ENCODE results near the gene CD44.
A peak's percentile ranks its signal among the peaks of the same experiment; 100 is the strongest.

The CD44 gene

DNA sequence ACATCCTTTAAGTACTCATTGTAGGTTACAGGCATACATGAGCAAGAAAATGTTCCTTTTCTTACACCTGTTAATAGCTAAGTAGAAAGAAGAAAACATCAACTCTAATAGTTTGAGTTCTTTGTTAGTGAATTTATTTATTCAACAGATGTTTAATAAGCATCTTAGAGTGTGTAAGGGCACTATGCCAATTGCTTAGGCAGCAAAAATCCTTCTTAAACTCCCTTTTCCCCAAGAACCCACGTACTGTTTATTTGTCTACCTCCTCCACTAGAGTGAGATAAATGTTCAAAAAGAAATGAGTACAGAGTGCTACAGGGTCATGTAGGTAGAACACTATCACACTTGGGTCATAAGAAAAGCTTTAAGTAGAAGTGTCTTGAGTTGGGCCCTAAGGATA, 131.4 kb downstream of the CD44 start:
- no peak for DNase-seq

DNA sequence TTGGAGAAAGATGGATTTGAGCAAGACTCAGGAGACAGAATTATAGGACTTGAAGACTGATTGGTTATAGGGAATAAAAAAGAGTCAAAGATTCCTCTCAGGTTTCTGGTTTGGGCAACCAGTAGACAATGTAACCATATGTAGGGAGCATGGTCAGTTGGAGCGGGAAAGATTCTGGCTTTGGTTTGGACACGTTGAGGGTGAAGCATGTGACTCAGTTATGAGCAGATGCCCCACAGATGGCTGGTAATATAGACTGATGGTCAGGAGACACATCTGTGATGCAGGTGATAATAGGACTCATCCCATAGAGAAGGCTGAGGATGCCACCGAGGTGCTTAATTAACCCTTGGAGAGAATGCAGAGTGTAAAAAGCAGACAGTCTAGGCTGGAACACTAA, 132.1 kb downstream of the CD44 start:
- no peak for DNase-seq

DNA sequence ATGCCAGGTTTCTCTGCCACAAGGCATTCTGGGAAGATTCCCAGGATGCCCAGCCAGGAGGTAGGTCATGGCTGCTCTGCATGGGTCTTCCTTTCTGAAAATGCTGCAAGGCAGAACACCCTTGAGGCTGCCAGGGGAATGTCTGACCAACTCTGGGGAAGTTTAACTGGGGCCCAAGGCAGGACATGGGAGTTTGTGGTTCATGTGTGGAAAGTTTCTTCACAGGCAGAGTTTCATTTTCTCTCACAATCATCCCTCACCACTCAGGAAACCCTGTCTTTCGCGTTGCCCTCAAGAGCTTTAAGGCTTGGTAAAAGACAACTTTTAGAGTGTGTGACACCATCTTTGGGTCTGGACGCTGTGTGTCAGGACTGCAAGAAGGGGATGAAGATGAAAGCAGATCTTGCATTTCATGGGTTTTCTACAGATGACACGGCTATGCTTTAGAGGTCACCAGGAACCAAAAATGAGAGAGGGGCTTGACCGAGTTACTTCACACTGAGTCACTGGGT, 133.5 kb downstream of the CD44 start:
- DNase-seq = peak; percentile 38 to 41

DNA sequence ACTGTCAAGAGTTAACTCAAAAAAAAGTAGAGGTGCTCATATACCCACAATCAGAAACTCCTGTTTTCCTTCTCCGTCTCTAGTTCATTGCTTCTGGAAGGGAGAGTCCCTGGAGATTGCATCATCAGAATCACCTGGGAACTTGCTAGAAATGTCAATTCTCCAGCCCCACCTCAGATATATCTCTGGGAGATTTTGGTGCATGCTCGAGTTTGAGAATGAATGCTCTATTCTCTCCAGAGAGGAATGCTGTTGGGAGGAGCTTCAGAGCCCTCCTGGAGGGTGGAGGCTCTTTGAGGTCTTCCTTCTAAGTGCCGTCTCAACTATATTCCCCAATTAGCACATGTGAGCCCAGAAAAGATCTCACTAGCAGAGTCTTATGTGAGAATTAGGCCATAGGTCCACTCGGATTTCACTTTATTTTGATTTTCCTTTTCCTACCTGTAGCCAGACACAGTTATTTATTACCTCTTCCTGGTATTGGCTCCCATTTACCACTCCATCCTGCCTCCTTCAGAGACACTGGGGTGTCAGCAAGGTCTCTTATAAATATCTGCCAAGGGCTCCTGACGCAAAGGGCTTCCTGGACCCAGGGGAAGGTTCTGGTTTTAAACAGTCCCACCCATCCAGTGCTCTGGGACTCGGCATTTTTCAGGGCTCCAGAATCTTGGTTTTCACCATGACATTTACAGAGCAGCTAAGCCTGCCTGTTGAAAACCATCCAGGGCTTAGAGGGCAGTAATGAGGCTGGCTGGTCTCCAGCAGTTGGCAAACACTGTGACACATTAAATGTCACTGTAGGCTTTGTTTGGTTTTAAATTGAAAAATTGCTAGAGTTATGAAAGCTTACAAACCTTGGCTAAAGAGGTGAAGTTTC, 136.2 kb downstream of the CD44 start:
- no peak for DNase-seq

DNA sequence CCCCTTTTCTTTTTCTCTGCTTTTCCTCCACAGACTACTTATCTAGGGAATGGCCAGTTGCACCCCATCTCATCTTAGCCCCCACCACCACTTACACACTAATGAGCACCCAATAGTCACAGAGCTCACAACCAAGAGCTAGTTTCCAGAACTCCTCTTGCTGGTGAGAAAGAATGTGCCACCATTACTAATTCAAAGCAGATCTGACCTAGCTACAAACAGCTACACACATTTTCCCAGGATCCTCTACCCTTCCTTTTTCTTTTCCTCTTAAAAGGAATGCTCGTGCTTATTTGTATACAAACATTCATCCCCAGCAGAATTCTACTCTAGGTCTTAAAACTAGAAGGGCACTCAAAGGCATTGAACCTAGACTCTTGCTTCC, 136.8 kb downstream of the CD44 start:
- no peak for DNase-seq

DNA sequence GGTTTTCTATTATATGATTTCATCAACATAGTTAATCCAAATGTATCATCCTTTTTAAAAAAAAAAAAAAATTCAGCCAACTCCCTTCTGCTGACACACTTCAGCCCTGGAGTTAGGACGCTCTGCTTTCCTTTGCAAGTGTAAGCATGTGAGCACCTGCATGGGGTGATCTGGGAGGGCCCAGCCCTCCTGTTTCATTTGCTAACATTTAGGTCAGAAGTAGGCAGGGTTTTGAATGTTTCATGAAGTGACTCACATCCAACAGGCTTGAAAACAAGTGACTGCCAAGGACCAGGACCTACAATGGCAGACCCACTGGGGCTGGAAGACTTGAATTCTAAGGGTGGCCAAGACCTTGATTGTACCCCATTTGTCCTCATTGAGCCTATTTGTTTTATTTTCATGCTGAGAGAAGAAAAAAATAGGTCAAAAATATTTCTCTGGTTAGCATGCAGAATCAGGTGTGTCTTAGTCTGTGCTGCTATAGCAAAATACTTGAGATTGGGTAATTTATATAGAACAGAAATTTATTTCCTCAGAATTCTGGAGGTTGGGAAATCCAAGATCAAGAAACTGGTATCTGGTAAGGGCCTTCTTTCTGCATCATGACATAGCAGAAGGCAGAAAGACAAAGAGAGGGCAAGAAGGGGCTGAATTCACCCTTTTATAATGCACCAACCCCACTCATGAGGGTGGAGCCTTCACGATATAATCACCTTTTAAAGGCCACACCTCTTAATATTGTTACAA, 137.6 kb downstream of the CD44 start:
- no peak for DNase-seq

DNA sequence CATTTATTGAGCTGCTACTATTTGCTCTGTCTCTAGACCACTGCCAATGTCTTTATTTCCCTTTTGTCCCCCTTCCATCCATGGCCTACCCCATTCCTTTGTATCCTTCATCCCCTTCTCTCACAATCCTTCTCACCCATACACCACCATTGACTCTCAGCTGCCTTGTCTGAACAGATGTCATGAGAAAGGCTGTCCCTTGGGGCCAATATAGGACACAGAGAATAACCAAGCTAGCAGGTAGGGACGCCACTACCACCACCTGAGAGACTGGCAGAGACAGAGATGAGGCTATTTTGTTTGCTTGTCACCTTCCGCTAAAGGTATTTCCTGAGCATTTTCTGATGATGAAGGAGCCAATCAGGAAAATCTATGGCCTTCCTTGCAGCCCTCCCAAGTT, 138.9 kb downstream of the CD44 start:
- no peak for DNase-seq

DNA sequence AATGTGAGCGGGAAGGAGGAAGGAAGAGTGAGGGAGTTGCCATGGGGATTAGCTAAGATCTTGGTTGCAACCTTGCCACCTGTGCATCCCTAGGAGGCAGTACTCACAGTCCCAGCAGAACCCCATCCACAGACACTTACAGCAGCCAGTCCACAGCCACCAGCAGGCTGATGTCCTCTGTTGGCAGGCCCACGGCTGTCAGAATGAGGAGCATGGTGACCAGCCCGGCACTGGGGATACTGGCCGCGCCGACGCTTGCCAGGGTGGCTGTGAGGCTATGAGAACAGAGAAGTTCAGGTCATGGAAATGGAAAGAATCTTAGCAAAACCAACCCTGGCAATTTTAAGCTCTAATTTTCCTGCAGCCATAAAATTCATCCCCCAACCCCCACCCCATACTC, 141.8 kb downstream of the CD44 start:
- no peak for DNase-seq

DNA sequence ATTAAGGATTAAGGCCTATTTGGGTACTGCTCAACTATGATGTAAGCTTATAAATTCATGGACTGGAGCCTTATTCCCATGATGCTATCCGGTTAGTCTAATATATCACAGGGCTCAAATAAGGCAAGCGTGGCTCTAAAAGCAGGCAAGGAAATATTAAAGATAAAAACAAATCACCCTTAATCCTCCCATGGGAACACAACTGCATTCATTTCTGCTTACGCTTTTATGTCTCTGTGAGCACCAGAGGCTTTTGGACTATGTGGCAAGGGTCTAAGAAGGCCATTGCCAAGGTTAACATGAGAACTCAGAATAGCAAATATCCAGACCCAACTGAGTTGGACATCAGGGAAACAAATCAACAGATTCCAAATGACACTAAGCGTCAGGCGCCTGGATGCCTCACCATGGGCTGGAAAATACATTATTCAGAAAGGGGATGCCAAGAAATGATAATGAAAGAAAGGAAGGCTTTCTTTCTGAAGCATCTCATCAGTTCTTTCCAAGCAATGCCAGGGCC, 142.3 kb downstream of the CD44 start:
- DNase-seq = no peak
